HepG2 (cell line): ENCODE results near the gene MPV17L2. TPM values are rescaled to one million over a fixed set of nuclear protein-coding genes. Genes with fewer than 3 reads are reported as not detected.

Experiments
- BORCS8-MEF2B ChIP-seq: sonication (generic); formaldehyde crosslinking; IDR thresholded peaks from 2 replicates; pipeline ENCODE4 v1.8.0; 2022; ENCODE audit warnings: mild to moderate bottlenecking, missing genetic modification reagents
- CTCF ChIP-seq: sonication (generic); formaldehyde crosslinking; IDR thresholded peaks from 2 replicates; pipeline ENCODE4 v1.5.0; 2020; ENCODE audit warnings: mild to moderate bottlenecking, missing genetic modification reagents, moderate library complexity
- DNMT3B ChIP-seq: conservative IDR thresholded peaks from 2 replicates; pipeline ENCODE4 v1.6.1; 2016; ENCODE audit warnings: missing biosample characterization, control low read depth
- KDM5B ChIP-seq: sonication (generic); formaldehyde crosslinking; IDR thresholded peaks from 2 replicates; pipeline ENCODE4 v1.4.0; 2020; ENCODE audit warnings: missing genetic modification reagents, mild to moderate bottlenecking, borderline replicate concordance
- MED1 ChIP-seq: sonication (generic); formaldehyde crosslinking; IDR thresholded peaks from 2 replicates; pipeline ENCODE4 v1.4.0; 2020; ENCODE audit warnings: missing genetic modification reagents
- NFAT5 ChIP-seq: sonication (generic); formaldehyde crosslinking; IDR thresholded peaks from 2 replicates; pipeline ENCODE4 v1.4.0; 2020; ENCODE audit warnings: missing genetic modification reagents
- NFIC ChIP-seq: IDR thresholded peaks from 2 replicates; pipeline ENCODE4 v1.6.1; 2012; ENCODE audit warnings: mild to moderate bottlenecking, low read length, inconsistent platforms
- SAFB2 ChIP-seq: sonication (generic); formaldehyde crosslinking; IDR thresholded peaks from 2 replicates; pipeline ENCODE4 v1.5.1; 2020; ENCODE audit warnings: missing genetic modification reagents, low read depth, mild to moderate bottlenecking, borderline replicate concordance
- SMAD3 ChIP-seq: sonication (generic); formaldehyde crosslinking; IDR thresholded peaks from 2 replicates; pipeline ENCODE4 v1.4.0; 2020; ENCODE audit warnings: missing genetic modification reagents
- SP5 ChIP-seq: IDR thresholded peaks from 2 replicates; pipeline ENCODE4 v1.6.1; 2016; ENCODE audit warnings: low read depth, borderline replicate concordance
- TBX2 ChIP-seq: sonication (generic); formaldehyde crosslinking; IDR thresholded peaks from 2 replicates; pipeline ENCODE4 v1.5.0; 2020; ENCODE audit warnings: missing genetic modification reagents, mild to moderate bottlenecking, borderline replicate concordance
- TOE1 ChIP-seq: sonication (generic); formaldehyde crosslinking; IDR thresholded peaks from 2 replicates; pipeline ENCODE4 v1.4.0; 2020; ENCODE audit warnings: mild to moderate bottlenecking, missing genetic modification reagents
- ZNF629 ChIP-seq: sonication (generic); formaldehyde crosslinking; conservative IDR thresholded peaks from 2 replicates; pipeline ENCODE4 v1.5.0; 2020; ENCODE audit warnings: missing genetic modification reagents
- ZNF781 ChIP-seq: sonication (generic); formaldehyde crosslinking; IDR thresholded peaks from 2 replicates; pipeline ENCODE4 v1.5.1; 2020; ENCODE audit warnings: borderline replicate concordance, mild to moderate bottlenecking, missing genetic modification reagents; ENCODE audit errors: not compliant biosample characterization
- polyA plus RNA-seq, 8 experiments: library from polyadenylated mRNA; depleted of rRNA in 3 of 8; stranded (reverse) in 7 of 8; unstranded in 1 of 8; fragments of >200 nt; fragmentation: Illumina TruSeq in 4 of 8; extraction: Trizol in 4 of 8; gene quantifications; 2 replicates each; pipeline versions ENCODE4 v1.2.1 to v1.2.3, GENCODE V29; 2011 to 2016; ENCODE audit warnings: low read depth in 4 of 8, missing spikeins in 1 of 8, mixed read lengths in 1 of 8; ENCODE audit not compliant: insufficient read depth in 1 of 8
- total RNA-seq, 5 experiments: library from RNA; depleted of rRNA; stranded (reverse); fragments of >200 nt; fragmentation: Illumina TruSeq; extraction: Trizol; gene quantifications; 2 replicates each; pipeline ENCODE4 v1.2.3, GENCODE V29; 2016; ENCODE audit warnings: low read depth in 1 of 5
- TF ChIP-seq, protein P1 (sequence below): sonication (generic); formaldehyde crosslinking; IDR thresholded peaks from 2 replicates; pipeline ENCODE4 v1.4.0; 2020; ENCODE audit warnings: missing genetic modification reagents; ENCODE audit errors: not compliant biosample characterization
- TF ChIP-seq, protein P2 (sequence below): sonication (generic); formaldehyde crosslinking; IDR thresholded peaks from 2 replicates; pipeline ENCODE4 v1.5.0; 2020; ENCODE audit warnings: missing genetic modification reagents

The MPV17L2 gene
- total and polyA plus RNA-seq, 2 of the 13 experiments (the other 11 are each of a cell fraction or from before 2014, with no cell fraction given), result 13.6 to 16.7 TPM

DNA sequence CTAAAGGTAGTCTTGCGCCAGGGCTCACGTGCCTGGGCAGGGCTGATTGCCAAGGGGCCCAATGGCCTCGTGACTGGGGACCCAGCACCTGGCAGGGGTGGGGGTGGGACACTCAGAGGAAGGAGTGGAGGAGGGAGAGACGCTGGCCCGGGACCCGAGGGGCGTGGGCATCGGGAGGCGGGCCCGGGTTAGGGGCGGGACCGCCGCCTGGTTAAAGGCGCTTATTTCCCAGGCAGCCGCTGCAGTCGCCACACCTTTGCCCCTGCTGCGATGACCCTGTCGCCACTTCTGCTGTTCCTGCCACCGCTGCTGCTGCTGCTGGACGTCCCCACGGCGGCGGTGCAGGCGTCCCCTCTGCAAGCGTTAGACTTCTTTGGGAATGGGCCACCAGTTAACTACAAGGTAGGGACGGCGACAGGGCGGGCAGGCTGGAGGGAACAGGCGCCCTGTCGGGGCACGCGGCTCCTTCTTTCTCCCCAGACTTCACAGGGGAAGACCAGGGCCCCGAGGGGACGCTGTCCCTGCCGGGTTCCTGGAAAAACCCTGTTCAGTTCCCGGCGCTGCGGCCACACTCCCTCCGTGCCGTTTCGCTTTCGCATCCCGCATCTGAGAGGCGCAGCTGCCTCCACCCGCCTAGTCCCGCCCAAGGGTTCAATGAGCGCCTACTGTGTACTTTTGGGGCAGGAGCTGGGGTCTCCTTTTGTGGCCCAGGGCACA is 19.3 kb upstream of the MPV17L2 start, which contains the start of gene IFI30 (continued):
- TF ChIP-seq, protein P1, sequence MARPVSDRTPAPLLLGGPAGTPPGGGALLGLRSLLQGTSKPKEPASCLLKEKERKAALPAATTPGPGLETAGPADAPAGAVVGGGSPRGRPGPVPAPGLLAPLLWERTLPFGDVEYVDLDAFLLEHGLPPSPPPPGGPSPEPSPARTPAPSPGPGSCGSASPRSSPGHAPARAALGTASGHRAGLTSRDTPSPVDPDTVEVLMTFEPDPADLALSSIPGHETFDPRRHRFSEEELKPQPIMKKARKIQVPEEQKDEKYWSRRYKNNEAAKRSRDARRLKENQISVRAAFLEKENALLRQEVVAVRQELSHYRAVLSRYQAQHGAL (CRISPR knock-in tag), result no peak
- TF ChIP-seq NFAT5 (CRISPR knock-in tag) (0 out of 2 replicates have a peak, but pooled peaks have one; percentile 47), CTCF (CRISPR knock-in tag) (peak; percentile 34), ZNF629 (CRISPR knock-in tag) (no peak), ZNF781 (CRISPR knock-in tag) (no peak), KDM5B (CRISPR knock-in tag) (no peak), MED1 (CRISPR knock-in tag) (peak; percentile 56), SAFB2 (CRISPR knock-in tag) (no peak; the same call in 1 of the 2 replicates), DNMT3B (CRISPR knock-in tag) (no peak; the same call in 1 of the 2 replicates), TBX2 (CRISPR knock-in tag) (peak; percentile 66), NFIC (no peak), TOE1 (CRISPR knock-in tag) (no peak), SP5 (CRISPR knock-in tag) (peak; percentile 73), SMAD3 (CRISPR knock-in tag) (peak; percentile 2; the same call in 1 of the 2 replicates), BORCS8-MEF2B (CRISPR knock-in tag) (no peak)
- TF ChIP-seq, protein P2, sequence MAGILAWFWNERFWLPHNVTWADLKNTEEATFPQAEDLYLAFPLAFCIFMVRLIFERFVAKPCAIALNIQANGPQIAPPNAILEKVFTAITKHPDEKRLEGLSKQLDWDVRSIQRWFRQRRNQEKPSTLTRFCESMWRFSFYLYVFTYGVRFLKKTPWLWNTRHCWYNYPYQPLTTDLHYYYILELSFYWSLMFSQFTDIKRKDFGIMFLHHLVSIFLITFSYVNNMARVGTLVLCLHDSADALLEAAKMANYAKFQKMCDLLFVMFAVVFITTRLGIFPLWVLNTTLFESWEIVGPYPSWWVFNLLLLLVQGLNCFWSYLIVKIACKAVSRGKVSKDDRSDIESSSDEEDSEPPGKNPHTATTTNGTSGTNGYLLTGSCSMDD (CRISPR knock-in tag), result no peak
